ENCODE measurements around the gene MAPK14.

MAPK14 gene

GRCh38 chr6:36035225-36035624 lies 7.6 kb downstream of the MAPK14 start:
- DNase-seq (ENCODE audit: low read depth in 2 of 2): no peak

- DNase-seq (ENCODE audit: low read depth in 2 of 2): no peak
These were observed 10.7 kb downstream of the MAPK14 start for GRCh38 chr6:36038120-36038876.

- DNase-seq (ENCODE audit: low read depth in 2 of 2): no peak
These were observed 11.5 kb downstream of the MAPK14 start for GRCh38 chr6:36039112-36039511.

GRCh38 chr6:36040958-36041357 lies 13.3 kb downstream of the MAPK14 start:
- no peak for DNase-seq (ENCODE audit: low read depth in 2 of 2)

GRCh38 chr6:36042618-36043260 lies 15.1 kb downstream of the MAPK14 start:
- no peak for DNase-seq (ENCODE audit: low read depth in 2 of 2)

- no peak for DNase-seq (ENCODE audit: low read depth in 2 of 2)
These were observed 22.0 kb downstream of the MAPK14 start for GRCh38 chr6:36049582-36049981.

- no peak for DNase-seq (ENCODE audit: low read depth in 2 of 2)
These were observed 22.7 kb downstream of the MAPK14 start for GRCh38 chr6:36050305-36050704.

- DNase-seq (ENCODE audit: low read depth in 2 of 2): no peak
These were observed 23.5 kb downstream of the MAPK14 start for GRCh38 chr6:36050947-36051710.

- no peak for DNase-seq (ENCODE audit: low read depth in 2 of 2)
These were observed 24.5 kb downstream of the MAPK14 start for GRCh38 chr6:36052097-36052496.

GRCh38 chr6:36053878-36054277 lies 26.3 kb downstream of the MAPK14 start:
- no peak for DNase-seq (ENCODE audit: low read depth in 2 of 2)

GRCh38 chr6:36054415-36054814 lies 26.8 kb downstream of the MAPK14 start:
- DNase-seq (ENCODE audit: low read depth in 2 of 2): no peak

- no peak for DNase-seq (ENCODE audit: low read depth in 2 of 2)
These were observed 27.3 kb downstream of the MAPK14 start for GRCh38 chr6:36054956-36055355.

- no peak for DNase-seq (ENCODE audit: low read depth in 2 of 2)
These were observed 28.6 kb downstream of the MAPK14 start for GRCh38 chr6:36056178-36056577.

- no peak for DNase-seq (ENCODE audit: low read depth in 2 of 2)
These were observed 33.6 kb downstream of the MAPK14 start for GRCh38 chr6:36061236-36061635.

- DNase-seq (ENCODE audit: low read depth in 2 of 2): no peak
These were observed 34.6 kb downstream of the MAPK14 start for GRCh38 chr6:36062247-36062646.

- DNase-seq (ENCODE audit: low read depth in 2 of 2): no peak
These were observed 35.9 kb downstream of the MAPK14 start for GRCh38 chr6:36063318-36064060.

- no peak for DNase-seq (ENCODE audit: low read depth in 2 of 2)
These were observed 37.3 kb downstream of the MAPK14 start for GRCh38 chr6:36064770-36065396.

GRCh38 chr6:36065916-36066315 lies 38.3 kb downstream of the MAPK14 start:
- DNase-seq (ENCODE audit: low read depth in 2 of 2): no peak

GRCh38 chr6:36066817-36067216 lies 39.2 kb downstream of the MAPK14 start:
- DNase-seq (ENCODE audit: low read depth in 2 of 2): no peak

- DNase-seq (ENCODE audit: low read depth in 2 of 2): no peak
These were observed 39.9 kb downstream of the MAPK14 start for GRCh38 chr6:36067374-36068011.

- DNase-seq (ENCODE audit: low read depth in 2 of 2): no peak
These were observed 40.4 kb downstream of the MAPK14 start for GRCh38 chr6:36068012-36068392.
